Measurements from ENCODE around the gene CFAP46. TPM values are rescaled to one million over a fixed set of nuclear protein-coding genes. Genes with fewer than 3 reads are reported as not detected.

Gene CFAP46
- total and polyA plus RNA-seq, 4 donors: 3.1 to 18.8 (median 7.1) TPM

- Histone ChIP-seq H3K4me1 (ENCODE audit: control insufficient read depth in 5 of 5, insufficient read depth in 5 of 5, low read length in 5 of 5) (peaks cover 0 to 6% (median 0%) of the 10 kb centered on the region in 5 donors), H3K9ac (ENCODE audit: insufficient read depth in 1 of 2, low read length in 2 of 2) (no peak overlapping the region), H3K9me3 (ENCODE audit: control insufficient read depth in 4 of 4, insufficient read depth in 3 of 4, low read length in 3 of 4) (peaks cover 0 to 6% (median 0%) of the 10 kb centered on the region in 4 donors), H3K27me3 (ENCODE audit: control insufficient read depth in 3 of 3, insufficient read depth in 3 of 3, low read length in 2 of 3) (peaks cover 0 to 13% (median 2%) of the 10 kb centered on the region in 3 donors), H3K27ac (ENCODE audit: low read depth in 1 of 2, low read length in 1 of 2) (no peak overlapping the region), H3K36me3 (ENCODE audit: control insufficient read depth in 4 of 4, insufficient read depth in 4 of 4, low read length in 4 of 4) (no peaks in the 10 kb centered on the region), H3K4me3 (no peak overlapping the region)
- ATAC-seq (ENCODE audit: insufficient read depth, low FRiP score): no peak
- TF ChIP-seq, protein P1, sequence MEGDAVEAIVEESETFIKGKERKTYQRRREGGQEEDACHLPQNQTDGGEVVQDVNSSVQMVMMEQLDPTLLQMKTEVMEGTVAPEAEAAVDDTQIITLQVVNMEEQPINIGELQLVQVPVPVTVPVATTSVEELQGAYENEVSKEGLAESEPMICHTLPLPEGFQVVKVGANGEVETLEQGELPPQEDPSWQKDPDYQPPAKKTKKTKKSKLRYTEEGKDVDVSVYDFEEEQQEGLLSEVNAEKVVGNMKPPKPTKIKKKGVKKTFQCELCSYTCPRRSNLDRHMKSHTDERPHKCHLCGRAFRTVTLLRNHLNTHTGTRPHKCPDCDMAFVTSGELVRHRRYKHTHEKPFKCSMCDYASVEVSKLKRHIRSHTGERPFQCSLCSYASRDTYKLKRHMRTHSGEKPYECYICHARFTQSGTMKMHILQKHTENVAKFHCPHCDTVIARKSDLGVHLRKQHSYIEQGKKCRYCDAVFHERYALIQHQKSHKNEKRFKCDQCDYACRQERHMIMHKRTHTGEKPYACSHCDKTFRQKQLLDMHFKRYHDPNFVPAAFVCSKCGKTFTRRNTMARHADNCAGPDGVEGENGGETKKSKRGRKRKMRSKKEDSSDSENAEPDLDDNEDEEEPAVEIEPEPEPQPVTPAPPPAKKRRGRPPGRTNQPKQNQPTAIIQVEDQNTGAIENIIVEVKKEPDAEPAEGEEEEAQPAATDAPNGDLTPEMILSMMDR (IDR thresholded peaks at IDR 0.05; ENCODE audit: control extremely low read depth, extremely low read depth): no peak
- WGBS, 2 donors: 80 to 87% methylated on average over 27 of the region's 27 CpGs
- no peak for DNase-seq
Measured at GRCh38 chr10:132878091-132878729, 64.2 kb downstream of the CFAP46 start.

GRCh38 chr10:132877473-132877872 is 64.9 kb downstream of the CFAP46 start:
- Histone ChIP-seq H3K9ac (ENCODE audit: insufficient read depth in 1 of 2, low read length in 2 of 2) (no peak overlapping the region), H3K36me3 (ENCODE audit: control insufficient read depth in 4 of 4, insufficient read depth in 4 of 4, low read length in 4 of 4) (no peaks in the 10 kb centered on the region), H3K4me1 (ENCODE audit: control insufficient read depth in 5 of 5, insufficient read depth in 5 of 5, low read length in 5 of 5) (peaks cover 0 to 6% (median 0%) of the 10 kb centered on the region in 5 donors), H3K4me3 (no peak overlapping the region), H3K9me3 (ENCODE audit: control insufficient read depth in 4 of 4, insufficient read depth in 3 of 4, low read length in 3 of 4) (peaks cover 0 to 6% (median 0%) of the 10 kb centered on the region in 4 donors), H3K27ac (ENCODE audit: low read depth in 1 of 2, low read length in 1 of 2) (no peak overlapping the region), H3K27me3 (ENCODE audit: control insufficient read depth in 3 of 3, insufficient read depth in 3 of 3, low read length in 2 of 3) (peaks cover 2 to 13% (median 3%) of the 10 kb centered on the region in 3 donors)
- WGBS, 2 donors: 89 to 91% methylated on average over 12 of the region's 12 CpGs
- DNase-seq (no peak), ATAC-seq (ENCODE audit: insufficient read depth, low FRiP score) (no peak)
- TF ChIP-seq, protein P1 (IDR thresholded peaks at IDR 0.05; ENCODE audit: control extremely low read depth, extremely low read depth): no peak

- ATAC-seq (ENCODE audit: insufficient read depth, low FRiP score): no peak
- peaks cover 2 to 13% (median 3%) of the 10 kb centered on the region in 3 donors for H3K27me3 ChIP-seq (ENCODE audit: control insufficient read depth in 3 of 3, insufficient read depth in 3 of 3, low read length in 2 of 3)
- no peaks in the 10 kb centered on the region for H3K36me3 ChIP-seq (ENCODE audit: control insufficient read depth in 4 of 4, insufficient read depth in 4 of 4, low read length in 4 of 4)
- peak in 1 of 3 donors; percentile 5 for DNase-seq
- H3K9me3 ChIP-seq (ENCODE audit: control insufficient read depth in 4 of 4, insufficient read depth in 3 of 4, low read length in 3 of 4): peaks cover 0 to 6% (median 0%) of the 10 kb centered on the region in 4 donors
- H3K27ac ChIP-seq (ENCODE audit: low read depth in 1 of 2, low read length in 1 of 2): no peak overlapping the region
- TF ChIP-seq, protein P1 (IDR thresholded peaks at IDR 0.05; ENCODE audit: control extremely low read depth, extremely low read depth): no peak
- H3K4me3 ChIP-seq: no peak overlapping the region
- H3K9ac ChIP-seq (ENCODE audit: insufficient read depth in 1 of 2, low read length in 2 of 2): no peak overlapping the region
- peaks cover 0 to 6% (median 0%) of the 10 kb centered on the region in 5 donors for H3K4me1 ChIP-seq (ENCODE audit: control insufficient read depth in 5 of 5, insufficient read depth in 5 of 5, low read length in 5 of 5)
- 83 to 87% methylated on average over 15 of the region's 15 CpGs for whole genome bisulfite sequencing, 2 donors
Measured at GRCh38 chr10:132876993-132877431, 65.4 kb downstream of the CFAP46 start.

All from lung (tissue), 12 donors.